ENCODE measurements around the gene DCAF11.
"Not testable (repeated sequence)": the region's sequence is repeated elsewhere in the genome, so short reads cannot be mapped to it uniquely, and the experiment has no call there.

Gene DCAF11

GRCh38 chr14:24098927-24099813 is 15.4 kb upstream of the DCAF11 start:
- ChIA-PET POLR2A (no interaction called here), CTCF (interaction anchor here (1.4 to 13.9 kb wide), 3 partner anchors 5 to 18 kb away, joined by 5 to 246 read pairs (median 246); partner anchors contain the start of gene PCK2)
- no peak for TF ChIP-seq CTCF (IDR thresholded peaks at IDR 0.05; ENCODE audit: control extremely low read depth, extremely low read depth, low read depth, missing control alignments)
- no peak for DNase-seq (ENCODE audit: extremely low spot score)

- DNase-seq (ENCODE audit: extremely low spot score): no peak
- TF ChIP-seq CTCF (IDR thresholded peaks at IDR 0.05; ENCODE audit: control extremely low read depth, extremely low read depth, low read depth, missing control alignments): no peak
- ChIA-PET POLR2A (no interaction called here), CTCF (interaction anchor here (13.5 to 13.9 kb wide), 2 partner anchors 5 to 6 kb away, joined by 246 read pairs; partner anchors contain the start of gene PCK2)
Observed at GRCh38 chr14:24100197-24100981, 14.2 kb upstream of the DCAF11 start.

- DNase-seq (ENCODE audit: extremely low spot score): no peak
- POLR2A ChIA-PET: no interaction called here
- CTCF ChIA-PET: interaction anchor here (13.5 to 13.9 kb wide), 2 partner anchors 4 to 7 kb away, joined by 246 read pairs; partner anchors contain the start of gene PCK2
- no peak for TF ChIP-seq CTCF (IDR thresholded peaks at IDR 0.05; ENCODE audit: control extremely low read depth, extremely low read depth, low read depth, missing control alignments)
Observed at GRCh38 chr14:24100982-24101494, 13.5 kb upstream of the DCAF11 start.

- ChIA-PET POLR2A (interaction anchor here (1.6 to 2.4 kb wide), 2 partner anchors 7 to 11 kb away, joined by 3 to 11 read pairs; partner anchors contain the start of genes DCAF11 and NRL), CTCF (interaction anchor here (1.0 to 13.5 kb wide), 4 partner anchors 8 to 88 kb away, joined by 3 to 246 read pairs (median 4); partner anchors contain the start of genes DCAF11, NRL and PCK2)
- no peak for TF ChIP-seq CTCF (IDR thresholded peaks at IDR 0.05; ENCODE audit: control extremely low read depth, extremely low read depth, low read depth, missing control alignments)
- DNase-seq (ENCODE audit: extremely low spot score): no peak
Observed at GRCh38 chr14:24102357-24103048, 12.1 kb upstream of the DCAF11 start.

- CTCF ChIA-PET: interaction anchor here (1.4 to 13.5 kb wide), 2 partner anchors 9 to 14 kb away, joined by 3 to 246 read pairs; partner anchors contain the start of gene PCK2
- DNase-seq (ENCODE audit: extremely low spot score): no peak
- no peak for TF ChIP-seq CTCF (IDR thresholded peaks at IDR 0.05; ENCODE audit: control extremely low read depth, extremely low read depth, low read depth, missing control alignments)
- POLR2A ChIA-PET: interaction anchor here (1.6 to 2.4 kb wide), 2 partner anchors 8 to 11 kb away, joined by 3 to 11 read pairs; partner anchors contain the start of genes DCAF11 and NRL
Observed at GRCh38 chr14:24103451-24103850, 11.1 kb upstream of the DCAF11 start.

- DNase-seq (ENCODE audit: extremely low spot score); POLR2A ChIA-PET: not testable (repeated sequence)
- CTCF ChIA-PET: interaction anchor here (2.0 to 13.5 kb wide), 4 partner anchors 11 to 202 kb away, joined by 5 to 246 read pairs (median 63); partner anchors contain the start of genes CIDEB and PCK2
Observed at GRCh38 chr14:24105609-24106239, 8.9 kb upstream of the DCAF11 start.
